OCI-LY7 (cell line): Measurements from ENCODE around the gene EIF2AK3. TPM values are rescaled to one million over a fixed set of nuclear protein-coding genes. Genes with fewer than 3 reads are reported as not detected.

Experiments
- BruUV-seq: library from RNA; stranded (reverse); fragments of 400-500 nt; replicated peaks from 2 replicates; lab custom pipeline; 2021; lab: Mats Ljungman, UMichigan
- CTCF ChIA-PET: fragments of 300-600 bp; sonication (Branson Sonifier 250); formaldehyde crosslinking; loops from one replicate; lab custom pipeline; 2022; ENCODE audit warnings: antibody characterized with exemption; ENCODE audit not compliant: unreplicated experiment; lab: Charles Lee
- POLR2A ChIA-PET: fragments of 300-600 bp; sonication (Branson Sonifier 250); formaldehyde crosslinking; loops from one replicate; lab custom pipeline; 2022; ENCODE audit warnings: antibody characterized with exemption; lab: Charles Lee
- DNase-seq: peaks from one replicate; pipeline ENCODE4 v3.0.0-alpha.2; 2015; ENCODE audit warnings: low spot score
- H2AFZ ChIP-seq: fragments of 200-600 bp; sonication (generic), shearing (Covaris generic); 2 replicates; pipeline ENCODE4 v1.6.1; 2014; ENCODE audit warnings: mild to moderate bottlenecking, antibody characterized with exemption, low read length, moderate library complexity
- H3K27ac ChIP-seq: fragments of 200-600 bp; sonication (generic); 2 replicates; pipeline ENCODE4 v1.5.1; 2014; ENCODE audit warnings: mixed run types, low read depth, mild to moderate bottlenecking, moderate library complexity, low read length, inconsistent platforms; ENCODE audit not compliant: poor library complexity, severe bottlenecking
- H3K36me3 ChIP-seq: fragments of 200-600 bp; sonication (generic); 2 replicates; pipeline ENCODE4 v1.6.1; 2014; ENCODE audit warnings: mild to moderate bottlenecking, antibody characterized with exemption, low read length, moderate library complexity, mixed read lengths; ENCODE audit not compliant: insufficient read depth
- H3K4me1 ChIP-seq: fragments of 200-600 bp; sonication (generic); 2 replicates; pipeline ENCODE4 v1.5.1; 2014; ENCODE audit warnings: mild to moderate bottlenecking, low read length; ENCODE audit not compliant: insufficient read depth, poor library complexity, severe bottlenecking
- H3K4me2 ChIP-seq: fragments of 200-600 bp; sonication (generic); 2 replicates; pipeline ENCODE4 v1.6.1; 2014; ENCODE audit warnings: mild to moderate bottlenecking, low read length
- H3K4me3 ChIP-seq: fragments of 200-600 bp; sonication (generic); 2 replicates; pipeline ENCODE4 v1.5.1; 2014; ENCODE audit warnings: mild to moderate bottlenecking, low read depth, low read length; ENCODE audit not compliant: poor library complexity, severe bottlenecking
- H3K79me2 ChIP-seq: fragments of 200-600 bp; sonication (generic); 2 replicates; pipeline ENCODE4 v1.6.1; 2016; ENCODE audit warnings: low read depth, mild to moderate bottlenecking, low read length, moderate library complexity, mixed read lengths; ENCODE audit not compliant: insufficient read depth
- H3K9me2 ChIP-seq: fragments of 200-600 bp; sonication (generic); 2 replicates; pipeline ENCODE4 v1.6.1; 2016; ENCODE audit warnings: mild to moderate bottlenecking, low read length, mixed read lengths; ENCODE audit not compliant: insufficient read depth
- H3K9me3 ChIP-seq: fragments of 200-600 bp; sonication (generic); 2 replicates; pipeline ENCODE4 v1.6.1; 2014; ENCODE audit warnings: mild to moderate bottlenecking, mixed run types, low read length, mixed read lengths
- H4K20me1 ChIP-seq: fragments of 200-600 bp; sonication (generic); 2 replicates; pipeline ENCODE4 v1.6.1; 2014; ENCODE audit warnings: mild to moderate bottlenecking, antibody characterized with exemption, low read length, moderate library complexity, mixed read lengths; ENCODE audit not compliant: insufficient read depth
- EZH2phosphoT487 ChIP-seq: fragments of 200-600 bp; sonication (generic); IDR thresholded peaks from 2 replicates; pipeline ENCODE4 v1.6.1; 2018; ENCODE audit warnings: low read depth, borderline replicate concordance, mild to moderate bottlenecking, mixed run types, antibody characterized with exemption, low read length, moderate library complexity, mixed read lengths
- intact Hi-C: fragments of 100-400 bp; cut with micrococcal nuclease; formaldehyde crosslinking; loops from one replicate; pipeline ENCODE4 v1.10.0; 2022; ENCODE audit not compliant: unreplicated experiment
- total RNA-seq, 2 experiments: library from RNA; depleted of rRNA in 1 of 2; stranded (reverse); fragments of >200 nt in 1 of 2; shearing (Covaris generic) in 1 of 2; gene quantifications; 2 replicates each; pipeline ENCODE4 v1.2.3, GENCODE V29; 2014 to 2022
- TF ChIP-seq, protein P1 (sequence below): fragments of 200-600 bp; sonication (generic); conservative IDR thresholded peaks from 2 replicates; pipeline ENCODE4 v1.5.1; 2014; ENCODE audit warnings: mild to moderate bottlenecking, antibody characterized with exemption, low read length, moderate library complexity, mixed read lengths

EIF2AK3 gene
- total RNA-seq, 2 experiments from 2014 or later: 49.4 to 64.5 TPM

DNA sequence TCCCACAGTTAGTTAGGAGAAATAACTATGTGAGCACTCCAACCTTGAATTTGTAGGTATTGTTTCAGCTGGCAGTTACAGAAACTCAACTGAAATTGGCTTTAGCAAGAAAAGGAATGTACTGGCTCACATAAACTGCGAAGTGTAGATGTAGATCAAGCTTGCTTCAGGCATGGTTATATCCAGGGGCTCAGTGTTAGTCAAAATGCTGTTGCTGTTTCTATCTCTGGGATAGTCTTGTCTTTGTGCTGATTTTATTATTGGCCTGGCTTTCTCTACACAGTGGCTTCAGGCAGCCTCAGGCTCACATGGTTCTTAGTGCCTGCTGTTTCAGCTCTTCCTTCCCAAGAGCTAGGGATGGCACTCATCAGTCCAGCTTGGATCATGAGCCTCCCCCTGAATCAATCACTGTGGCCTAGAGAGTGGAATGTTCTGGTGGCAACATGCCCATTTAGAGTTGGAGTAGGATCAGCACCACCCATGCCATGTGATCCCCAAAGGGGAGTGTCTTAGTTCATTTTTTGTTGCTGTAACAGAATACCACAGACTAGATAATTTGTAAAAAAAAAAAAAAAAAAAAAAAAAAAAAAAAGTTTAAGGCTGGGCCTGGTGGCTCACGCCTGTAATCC is 105.7 kb downstream of the EIF2AK3 start:
- CTCF ChIA-PET: no interaction called here
- no peak overlapping the region for H2AFZ ChIP-seq
- H3K79me2 ChIP-seq: no peaks in the 10 kb centered on the region
- TF ChIP-seq, protein P1, sequence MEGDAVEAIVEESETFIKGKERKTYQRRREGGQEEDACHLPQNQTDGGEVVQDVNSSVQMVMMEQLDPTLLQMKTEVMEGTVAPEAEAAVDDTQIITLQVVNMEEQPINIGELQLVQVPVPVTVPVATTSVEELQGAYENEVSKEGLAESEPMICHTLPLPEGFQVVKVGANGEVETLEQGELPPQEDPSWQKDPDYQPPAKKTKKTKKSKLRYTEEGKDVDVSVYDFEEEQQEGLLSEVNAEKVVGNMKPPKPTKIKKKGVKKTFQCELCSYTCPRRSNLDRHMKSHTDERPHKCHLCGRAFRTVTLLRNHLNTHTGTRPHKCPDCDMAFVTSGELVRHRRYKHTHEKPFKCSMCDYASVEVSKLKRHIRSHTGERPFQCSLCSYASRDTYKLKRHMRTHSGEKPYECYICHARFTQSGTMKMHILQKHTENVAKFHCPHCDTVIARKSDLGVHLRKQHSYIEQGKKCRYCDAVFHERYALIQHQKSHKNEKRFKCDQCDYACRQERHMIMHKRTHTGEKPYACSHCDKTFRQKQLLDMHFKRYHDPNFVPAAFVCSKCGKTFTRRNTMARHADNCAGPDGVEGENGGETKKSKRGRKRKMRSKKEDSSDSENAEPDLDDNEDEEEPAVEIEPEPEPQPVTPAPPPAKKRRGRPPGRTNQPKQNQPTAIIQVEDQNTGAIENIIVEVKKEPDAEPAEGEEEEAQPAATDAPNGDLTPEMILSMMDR: no peak
- no peak for TF ChIP-seq EZH2phosphoT487
- no peak overlapping the region for H3K4me3 ChIP-seq
- H3K4me2 ChIP-seq: no peak overlapping the region
- no peak overlapping the region for H3K27ac ChIP-seq
- DNase-seq: no peak
- no peaks in the 10 kb centered on the region for H3K9me2 ChIP-seq
- POLR2A ChIA-PET: interaction anchor here (0.7 kb wide), 1 partner anchor 121 kb away, joined by 3 read pairs; no protein-coding TSS in a partner anchor
- intact Hi-C loops: no loop called here
- H4K20me1 ChIP-seq: no peaks in the 10 kb centered on the region
- H3K4me1 ChIP-seq: no peaks in the 10 kb centered on the region
- no peaks in the 10 kb centered on the region for H3K9me3 ChIP-seq
- H3K36me3 ChIP-seq: no peaks in the 10 kb centered on the region
- no TSS peak for BruUV-seq

DNA sequence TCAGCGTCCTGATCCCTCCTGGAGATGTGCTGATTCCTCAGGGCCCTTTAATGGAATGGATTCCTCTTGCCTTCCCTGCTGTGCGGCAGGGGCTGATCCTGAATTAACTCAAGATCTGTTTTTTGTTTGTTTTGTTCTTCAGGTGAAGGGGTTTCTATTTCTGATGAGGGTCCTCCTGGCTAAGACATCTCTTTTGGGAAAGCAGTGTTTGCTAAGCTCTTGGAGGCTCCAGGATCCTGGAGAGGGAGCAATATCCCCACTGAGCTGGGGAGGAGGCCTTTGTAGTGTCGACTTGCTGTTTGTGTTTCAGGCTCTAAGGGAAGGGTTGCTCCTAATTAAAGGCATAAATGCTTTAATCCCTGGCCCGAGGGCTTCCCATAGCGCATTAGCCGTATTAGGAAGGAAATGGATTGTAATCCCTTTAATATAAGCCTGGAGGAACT is 109.5 kb downstream of the EIF2AK3 start:
- no peak overlapping the region for H3K4me2 ChIP-seq
- H4K20me1 ChIP-seq: no peaks in the 10 kb centered on the region
- no peaks in the 10 kb centered on the region for H3K4me1 ChIP-seq
- no peaks in the 10 kb centered on the region for H3K79me2 ChIP-seq
- ChIA-PET CTCF (no interaction called here), POLR2A (interaction anchor here (0.7 kb wide), 1 partner anchor 22 kb away, joined by 4 read pairs; no protein-coding TSS in a partner anchor)
- no peaks in the 10 kb centered on the region for H3K9me2 ChIP-seq
- no TSS peak for BruUV-seq
- no peak overlapping the region for H3K4me3 ChIP-seq
- intact Hi-C loops: no loop called here
- TF ChIP-seq, protein P1: no peak
- TF ChIP-seq EZH2phosphoT487: no peak
- no peak overlapping the region for H2AFZ ChIP-seq
- no peak overlapping the region for H3K27ac ChIP-seq
- no peak for DNase-seq
- H3K9me3 ChIP-seq: no peaks in the 10 kb centered on the region
- no peaks in the 10 kb centered on the region for H3K36me3 ChIP-seq

Other genes starting within 250 kb of the EIF2AK3 start
- not detected in 2 replicates for gene FOXI3, start 174.8 kb downstream of the EIF2AK3 start, total RNA-seq (2014; rRNA removed; shearing (Covaris generic))
- not detected in 2 replicates for gene FOXI3, start 174.8 kb downstream of the EIF2AK3 start, total RNA-seq (2022)
- 31.6 and 36.9 TPM in 2 replicates for gene RPIA, start 64.2 kb upstream of the EIF2AK3 start, total RNA-seq (2014; rRNA removed; shearing (Covaris generic))
- gene RPIA, start 64.2 kb upstream of the EIF2AK3 start, total RNA-seq (2022): 58.5 and 68.1 TPM in 2 replicates